HepG2 (cell line): ENCODE measurements around the gene QRICH2. TPM values are rescaled to one million over a fixed set of nuclear protein-coding genes. Genes with fewer than 3 reads are reported as not detected.

Experiments used
- CENPX ChIP-seq: sonication (generic); formaldehyde crosslinking; IDR thresholded peaks from 2 replicates; pipeline ENCODE4 v1.9.0; 2021; ENCODE audit warnings: mild to moderate bottlenecking, missing genetic modification reagents, moderate library complexity
- CREM ChIP-seq, 2 experiments: sonication (generic) in 1 of 2; formaldehyde crosslinking in 1 of 2; IDR thresholded peaks; 2 replicates each; pipeline versions ENCODE4 v1.4.0 to v1.6.1; 2016 to 2020; ENCODE audit warnings: antibody characterized with exemption in 1 of 2, mild to moderate bottlenecking in 1 of 2, missing genetic modification reagents in 1 of 2
- HMGA1 ChIP-seq: sonication (generic); formaldehyde crosslinking; conservative IDR thresholded peaks from 2 replicates; pipeline ENCODE4 v1.4.0; 2020; ENCODE audit warnings: missing genetic modification reagents
- IRF2 ChIP-seq: IDR thresholded peaks from 2 replicates; pipeline ENCODE4 v1.6.1; 2018; ENCODE audit warnings: missing genetic modification reagents, missing compliant biosample characterization
- MLLT10 ChIP-seq: sonication (generic); formaldehyde crosslinking; IDR thresholded peaks from 2 replicates; pipeline ENCODE4 v1.4.0; 2020; ENCODE audit warnings: missing genetic modification reagents
- MXI1 ChIP-seq: IDR thresholded peaks from 3 replicates; pipeline ENCODE4 v1.6.1; 2012; ENCODE audit warnings: low read depth, low read length, inconsistent platforms, borderline replicate concordance
- NFE2L2 ChIP-seq: fragments of 150-350 bp; IDR thresholded peaks from 2 replicates; pipeline ENCODE4 v1.6.1; 2014; ENCODE audit warnings: low read length
- NR2F2 ChIP-seq: IDR thresholded peaks from 2 replicates; pipeline ENCODE4 v1.6.1; 2012; ENCODE audit warnings: low read depth, inconsistent platforms, borderline replicate concordance
- NR3C1 ChIP-seq: sonication (generic); formaldehyde crosslinking; IDR thresholded peaks from 2 replicates; pipeline ENCODE4 v1.4.0; 2020; ENCODE audit warnings: missing genetic modification reagents
- POLR2AphosphoS5 ChIP-seq: IDR thresholded peaks from 2 replicates; pipeline ENCODE4 v1.6.1; 2012; ENCODE audit warnings: low read depth, low read length
- PPARG ChIP-seq: conservative IDR thresholded peaks from 2 replicates; pipeline ENCODE4 v1.6.1; 2016; ENCODE audit warnings: missing biosample characterization, missing genetic modification reagents
- SMAD9 ChIP-seq: sonication (generic); formaldehyde crosslinking; IDR thresholded peaks from 2 replicates; pipeline ENCODE4 v1.5.1; 2020; ENCODE audit warnings: mild to moderate bottlenecking, missing genetic modification reagents
- SMYD3 ChIP-seq: sonication (generic); formaldehyde crosslinking; IDR thresholded peaks from 2 replicates; pipeline ENCODE4 v1.8.1; 2023; ENCODE audit warnings: mild to moderate bottlenecking, missing genetic modification reagents
- TBX3 ChIP-seq: fragments of 450-650 bp; IDR thresholded peaks from 2 replicates; pipeline ENCODE4 v1.6.1; 2017; ENCODE audit warnings: antibody characterized with exemption, mild to moderate bottlenecking, inconsistent platforms, borderline replicate concordance
- ZBTB21 ChIP-seq: sonication (generic); formaldehyde crosslinking; IDR thresholded peaks from 2 replicates; pipeline ENCODE4 v1.4.0; 2020; ENCODE audit warnings: missing genetic modification reagents
- ZFY ChIP-seq: sonication (generic); formaldehyde crosslinking; IDR thresholded peaks from 2 replicates; pipeline ENCODE4 v1.4.0; 2020; ENCODE audit warnings: missing genetic modification reagents
- ZNF136 ChIP-seq: sonication (generic); formaldehyde crosslinking; IDR thresholded peaks from 2 replicates; pipeline ENCODE4 v1.8.1; 2022; ENCODE audit warnings: low read depth, mild to moderate bottlenecking, moderate library complexity, missing genetic modification reagents
- ZNF549 ChIP-seq: sonication (generic); formaldehyde crosslinking; IDR thresholded peaks from 2 replicates; pipeline ENCODE4 v1.5.0; 2020; ENCODE audit warnings: missing genetic modification reagents
- ZNF773 ChIP-seq: sonication (generic); formaldehyde crosslinking; IDR thresholded peaks from 2 replicates; pipeline ENCODE4 v1.4.0; 2020; ENCODE audit warnings: missing genetic modification reagents, borderline replicate concordance
- polyA plus RNA-seq, 8 experiments: library from polyadenylated mRNA; depleted of rRNA in 3 of 8; stranded (reverse) in 7 of 8; unstranded in 1 of 8; fragments of >200 nt; fragmentation: Illumina TruSeq in 4 of 8; extraction: Trizol in 4 of 8; gene quantifications; 2 replicates each; pipeline versions ENCODE4 v1.2.1 to v1.2.3, GENCODE V29; 2011 to 2016; ENCODE audit warnings: low read depth in 4 of 8, missing spikeins in 1 of 8, mixed read lengths in 1 of 8; ENCODE audit not compliant: insufficient read depth in 1 of 8
- total RNA-seq, 5 experiments: library from RNA; depleted of rRNA; stranded (reverse); fragments of >200 nt; fragmentation: Illumina TruSeq; extraction: Trizol; gene quantifications; 2 replicates each; pipeline ENCODE4 v1.2.3, GENCODE V29; 2016; ENCODE audit warnings: low read depth in 1 of 5
- TF ChIP-seq, protein P1 (sequence below): sonication (generic); formaldehyde crosslinking; IDR thresholded peaks from 2 replicates; pipeline ENCODE4 v1.9.0; 2021; ENCODE audit warnings: missing genetic modification reagents, borderline replicate concordance
- TF ChIP-seq, protein P2 (sequence below): sonication (generic); formaldehyde crosslinking; IDR thresholded peaks from 2 replicates; pipeline ENCODE4 v1.4.0; 2020; ENCODE audit warnings: missing genetic modification reagents
- TF ChIP-seq, protein P3 (sequence below): sonication (generic); formaldehyde crosslinking; IDR thresholded peaks from 2 replicates; pipeline ENCODE4 v1.5.0; 2020; ENCODE audit warnings: missing genetic modification reagents, mild to moderate bottlenecking, borderline replicate concordance
- TF ChIP-seq, protein P4 (sequence below): sonication (generic); formaldehyde crosslinking; IDR thresholded peaks from 2 replicates; pipeline ENCODE4 v1.4.0; 2020; ENCODE audit warnings: missing genetic modification reagents
- TF ChIP-seq, protein P5 (sequence below): sonication (generic); formaldehyde crosslinking; IDR thresholded peaks from 2 replicates; pipeline ENCODE4 v1.5.1; 2020; ENCODE audit warnings: missing genetic modification reagents, mild to moderate bottlenecking, borderline replicate concordance

The QRICH2 gene
- total and polyA plus RNA-seq, 2 of the 13 experiments (the other 11 are each of a cell fraction or from before 2014, with no cell fraction given) = 3.7 to 5.7 TPM

DNA sequence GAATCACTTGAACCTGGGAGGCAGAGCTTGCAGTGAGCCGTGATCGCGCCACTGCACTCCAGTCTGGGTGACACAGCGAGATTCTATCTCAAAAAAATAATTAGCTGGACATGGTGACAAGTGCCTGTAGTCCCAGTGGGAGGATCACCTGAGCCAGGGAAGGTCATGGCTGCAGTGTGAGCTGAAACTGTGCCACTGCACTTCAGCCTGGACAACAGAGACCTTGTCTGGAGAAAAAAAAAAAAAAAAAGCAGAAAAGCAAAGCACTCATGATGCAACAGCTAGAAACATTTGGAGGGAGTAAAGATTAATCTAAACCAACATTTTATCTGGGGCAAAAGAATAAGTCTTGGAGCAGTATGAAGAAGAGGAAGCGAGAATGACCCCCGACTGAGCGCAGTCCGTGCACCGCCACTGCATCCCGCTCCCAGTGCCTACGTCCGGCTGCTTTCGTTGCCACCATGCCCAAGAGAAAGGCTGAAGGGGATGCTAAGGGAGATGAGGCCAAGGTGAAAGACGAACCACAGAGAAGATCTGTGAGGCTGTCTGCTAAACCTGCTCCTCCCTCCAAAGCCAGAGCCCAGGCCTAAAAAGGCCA lies 37.4 kb upstream of the QRICH2 start (continued):
- TF ChIP-seq MLLT10 (CRISPR knock-in tag) (no peak), ZFY (CRISPR knock-in tag) (no peak), NR2F2 (no peak), NFE2L2 (no peak), SMYD3 (CRISPR knock-in tag) (no peak), SMAD9 (no peak), ZNF773 (CRISPR knock-in tag) (no peak), IRF2 (CRISPR knock-in tag) (no peak), CENPX (no peak), NR3C1 (no peak), MXI1 (peak; percentile 51; the same call in 1 of the 3 replicates), POLR2AphosphoS5 (no peak), PPARG (CRISPR knock-in tag) (0 out of 2 replicates have a peak, but pooled peaks have one; percentile 11), ZBTB21 (CRISPR knock-in tag) (no peak), HMGA1 (CRISPR knock-in tag) (no peak), ZNF549 (no peak), ZNF136 (CRISPR knock-in tag) (no peak), TBX3 (no peak), CREM (IDR thresholded peaks at IDR 0.05) (no peak), CREM (CRISPR knock-in tag; IDR thresholded peaks at IDR 0.05) (no peak)
- TF ChIP-seq, protein P1, sequence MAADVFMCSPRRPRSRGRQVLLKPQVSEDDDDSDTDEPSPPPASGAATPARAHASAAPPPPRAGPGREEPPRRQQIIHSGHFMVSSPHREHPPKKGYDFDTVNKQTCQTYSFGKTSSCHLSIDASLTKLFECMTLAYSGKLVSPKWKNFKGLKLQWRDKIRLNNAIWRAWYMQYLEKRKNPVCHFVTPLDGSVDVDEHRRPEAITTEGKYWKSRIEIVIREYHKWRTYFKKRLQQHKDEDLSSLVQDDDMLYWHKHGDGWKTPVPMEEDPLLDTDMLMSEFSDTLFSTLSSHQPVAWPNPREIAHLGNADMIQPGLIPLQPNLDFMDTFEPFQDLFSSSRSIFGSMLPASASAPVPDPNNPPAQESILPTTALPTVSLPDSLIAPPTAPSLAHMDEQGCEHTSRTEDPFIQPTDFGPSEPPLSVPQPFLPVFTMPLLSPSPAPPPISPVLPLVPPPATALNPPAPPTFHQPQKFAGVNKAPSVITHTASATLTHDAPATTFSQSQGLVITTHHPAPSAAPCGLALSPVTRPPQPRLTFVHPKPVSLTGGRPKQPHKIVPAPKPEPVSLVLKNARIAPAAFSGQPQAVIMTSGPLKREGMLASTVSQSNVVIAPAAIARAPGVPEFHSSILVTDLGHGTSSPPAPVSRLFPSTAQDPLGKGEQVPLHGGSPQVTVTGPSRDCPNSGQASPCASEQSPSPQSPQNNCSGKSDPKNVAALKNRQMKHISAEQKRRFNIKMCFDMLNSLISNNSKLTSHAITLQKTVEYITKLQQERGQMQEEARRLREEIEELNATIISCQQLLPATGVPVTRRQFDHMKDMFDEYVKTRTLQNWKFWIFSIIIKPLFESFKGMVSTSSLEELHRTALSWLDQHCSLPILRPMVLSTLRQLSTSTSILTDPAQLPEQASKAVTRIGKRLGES (CRISPR knock-in tag) = no peak
- TF ChIP-seq, protein P2, sequence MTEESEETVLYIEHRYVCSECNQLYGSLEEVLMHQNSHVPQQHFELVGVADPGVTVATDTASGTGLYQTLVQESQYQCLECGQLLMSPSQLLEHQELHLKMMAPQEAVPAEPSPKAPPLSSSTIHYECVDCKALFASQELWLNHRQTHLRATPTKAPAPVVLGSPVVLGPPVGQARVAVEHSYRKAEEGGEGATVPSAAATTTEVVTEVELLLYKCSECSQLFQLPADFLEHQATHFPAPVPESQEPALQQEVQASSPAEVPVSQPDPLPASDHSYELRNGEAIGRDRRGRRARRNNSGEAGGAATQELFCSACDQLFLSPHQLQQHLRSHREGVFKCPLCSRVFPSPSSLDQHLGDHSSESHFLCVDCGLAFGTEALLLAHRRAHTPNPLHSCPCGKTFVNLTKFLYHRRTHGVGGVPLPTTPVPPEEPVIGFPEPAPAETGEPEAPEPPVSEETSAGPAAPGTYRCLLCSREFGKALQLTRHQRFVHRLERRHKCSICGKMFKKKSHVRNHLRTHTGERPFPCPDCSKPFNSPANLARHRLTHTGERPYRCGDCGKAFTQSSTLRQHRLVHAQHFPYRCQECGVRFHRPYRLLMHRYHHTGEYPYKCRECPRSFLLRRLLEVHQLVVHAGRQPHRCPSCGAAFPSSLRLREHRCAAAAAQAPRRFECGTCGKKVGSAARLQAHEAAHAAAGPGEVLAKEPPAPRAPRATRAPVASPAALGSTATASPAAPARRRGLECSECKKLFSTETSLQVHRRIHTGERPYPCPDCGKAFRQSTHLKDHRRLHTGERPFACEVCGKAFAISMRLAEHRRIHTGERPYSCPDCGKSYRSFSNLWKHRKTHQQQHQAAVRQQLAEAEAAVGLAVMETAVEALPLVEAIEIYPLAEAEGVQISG = peak; percentile 76
- TF ChIP-seq, protein P3, sequence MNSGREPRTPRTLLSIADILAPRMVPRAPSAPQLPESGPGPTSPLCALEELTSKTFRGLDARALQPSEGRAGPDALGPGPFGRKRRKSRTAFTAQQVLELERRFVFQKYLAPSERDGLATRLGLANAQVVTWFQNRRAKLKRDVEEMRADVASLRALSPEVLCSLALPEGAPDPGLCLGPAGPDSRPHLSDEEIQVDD = no peak
- TF ChIP-seq, protein P4, sequence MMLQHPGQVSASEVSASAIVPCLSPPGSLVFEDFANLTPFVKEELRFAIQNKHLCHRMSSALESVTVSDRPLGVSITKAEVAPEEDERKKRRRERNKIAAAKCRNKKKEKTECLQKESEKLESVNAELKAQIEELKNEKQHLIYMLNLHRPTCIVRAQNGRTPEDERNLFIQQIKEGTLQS (CRISPR knock-in tag) = no peak
- TF ChIP-seq, protein P5, sequence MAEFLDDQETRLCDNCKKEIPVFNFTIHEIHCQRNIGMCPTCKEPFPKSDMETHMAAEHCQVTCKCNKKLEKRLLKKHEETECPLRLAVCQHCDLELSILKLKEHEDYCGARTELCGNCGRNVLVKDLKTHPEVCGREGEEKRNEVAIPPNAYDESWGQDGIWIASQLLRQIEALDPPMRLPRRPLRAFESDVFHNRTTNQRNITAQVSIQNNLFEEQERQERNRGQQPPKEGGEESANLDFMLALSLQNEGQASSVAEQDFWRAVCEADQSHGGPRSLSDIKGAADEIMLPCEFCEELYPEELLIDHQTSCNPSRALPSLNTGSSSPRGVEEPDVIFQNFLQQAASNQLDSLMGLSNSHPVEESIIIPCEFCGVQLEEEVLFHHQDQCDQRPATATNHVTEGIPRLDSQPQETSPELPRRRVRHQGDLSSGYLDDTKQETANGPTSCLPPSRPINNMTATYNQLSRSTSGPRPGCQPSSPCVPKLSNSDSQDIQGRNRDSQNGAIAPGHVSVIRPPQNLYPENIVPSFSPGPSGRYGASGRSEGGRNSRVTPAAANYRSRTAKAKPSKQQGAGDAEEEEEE (CRISPR knock-in tag) = no peak
